22Rv1 (cell line): ENCODE results near the gene CYP19A1.

Source experiments
- H3K27ac ChIP-seq: fragments of 450-650 bp; 2 replicates; pipeline ENCODE4 v1.5.1; 2017
- CTCF ChIP-seq: fragments of 450-650 bp; IDR thresholded peaks from 2 replicates; pipeline ENCODE4 v1.5.1; 2017; ENCODE audit warnings: mild to moderate bottlenecking
- ZFX ChIP-seq: fragments of 450-650 bp; IDR thresholded peaks from 2 replicates; pipeline ENCODE4 v1.6.1; 2017; ENCODE audit warnings: antibody characterized with exemption, borderline replicate concordance

Gene CYP19A1

GRCh38 chr15:51379390-51379789, 41.0 kb upstream of the CYP19A1 start:
- no peak overlapping the region for H3K27ac ChIP-seq
- no peak for TF ChIP-seq CTCF
- TF ChIP-seq ZFX: no peak

- no peak overlapping the region for H3K27ac ChIP-seq
- TF ChIP-seq CTCF: no peak
- TF ChIP-seq ZFX: no peak
These were observed 40.0 kb upstream of the CYP19A1 start for GRCh38 chr15:51378406-51378805.

- TF ChIP-seq CTCF (no peak), ZFX (no peak)
- no peak overlapping the region for H3K27ac ChIP-seq
These were observed 38.8 kb upstream of the CYP19A1 start for GRCh38 chr15:51377038-51377786.

- H3K27ac ChIP-seq: peak overlapping the region; percentile 34
- TF ChIP-seq ZFX (no peak), CTCF (no peak)
These were observed 37.7 kb upstream of the CYP19A1 start for GRCh38 chr15:51375966-51376640.

GRCh38 chr15:51374131-51374530, 35.7 kb upstream of the CYP19A1 start:
- H3K27ac ChIP-seq: no peak overlapping the region
- TF ChIP-seq ZFX: no peak
- TF ChIP-seq CTCF: no peak

GRCh38 chr15:51371266-51371665, 32.9 kb upstream of the CYP19A1 start:
- peak overlapping the region; percentile 98; the same call in 1 of the 2 replicates for H3K27ac ChIP-seq
- no peak for TF ChIP-seq CTCF
- no peak for TF ChIP-seq ZFX

- TF ChIP-seq ZFX (no peak), CTCF (no peak)
- H3K27ac ChIP-seq: peak overlapping the region; percentile 98
These were observed 31.0 kb upstream of the CYP19A1 start for GRCh38 chr15:51369451-51369761.
